Astrocyte (in vitro differentiated cells and primary cell): ENCODE measurements around the gene APBB1. TPM values are rescaled to one million over a fixed set of nuclear protein-coding genes. Genes with fewer than 3 reads are reported as not detected.
A peak's percentile ranks its signal among the peaks of the same experiment; 100 is the strongest.

Experiments used
- DNase-seq: peaks from one replicate; pipeline ENCODE4 v3.0.0-alpha.2; 2010; ENCODE audit warnings: low read depth
- FAIRE-seq: peaks from 2 replicates; lab custom pipeline; 2011; peaks lifted over from hg19 to GRCh38; lab: Jason Lieb, UNC
- H2AFZ ChIP-seq: 2 replicates; pipeline ENCODE4 v1.6.0; 2012; ENCODE audit warnings: low read depth, low read length, inconsistent platforms
- H3K27ac ChIP-seq: 2 replicates; pipeline ENCODE4 v1.5.1; 2011; ENCODE audit warnings: low read depth, low read length, inconsistent platforms
- H3K27me3 ChIP-seq: 2 replicates; pipeline ENCODE4 v1.6.0; 2011; ENCODE audit warnings: low read length, inconsistent platforms; ENCODE audit not compliant: insufficient read depth
- H3K36me3 ChIP-seq: 2 replicates; pipeline ENCODE4 v1.5.1; 2011; ENCODE audit warnings: low read length, inconsistent platforms; ENCODE audit not compliant: insufficient read depth
- H3K4me1 ChIP-seq: 2 replicates; pipeline ENCODE4 v1.5.1; 2011; ENCODE audit warnings: low read length, inconsistent platforms; ENCODE audit not compliant: insufficient read depth
- H3K4me2 ChIP-seq: 2 replicates; pipeline ENCODE4 v1.6.0; 2012; ENCODE audit warnings: low read length, inconsistent platforms
- H3K4me3 ChIP-seq: 2 replicates; pipeline ENCODE4 v1.5.1; 2011; ENCODE audit warnings: low read depth, mild to moderate bottlenecking, low read length, inconsistent platforms; ENCODE audit not compliant: insufficient read depth
- H3K79me2 ChIP-seq: 2 replicates; pipeline ENCODE4 v1.6.0; 2012; ENCODE audit warnings: mild to moderate bottlenecking, low read length, inconsistent platforms; ENCODE audit not compliant: insufficient read depth
- H3K9ac ChIP-seq: 2 replicates; pipeline ENCODE4 v1.6.0; 2012; ENCODE audit warnings: mild to moderate bottlenecking, low read length, inconsistent platforms
- H3K9me3 ChIP-seq: 2 replicates; pipeline ENCODE4 v1.5.1; 2012; ENCODE audit warnings: low read depth, mild to moderate bottlenecking, low read length, inconsistent platforms; ENCODE audit not compliant: insufficient read depth
- H4K20me1 ChIP-seq: 2 replicates; pipeline ENCODE4 v1.6.0; 2012; ENCODE audit warnings: low read length, inconsistent platforms; ENCODE audit not compliant: insufficient read depth
- H3K27ac Mint-ChIP-seq: one replicate; pipeline ENCODE4 v1.8.0; 2021; ENCODE audit warnings: mild to moderate bottlenecking, mixed read lengths; ENCODE audit not compliant: unreplicated experiment
- H3K27me3 Mint-ChIP-seq: one replicate; pipeline ENCODE4 v1.8.0; 2021; ENCODE audit warnings: low read depth, mixed read lengths; ENCODE audit not compliant: unreplicated experiment
- H3K36me3 Mint-ChIP-seq: one replicate; pipeline ENCODE4 v1.8.0; 2021; ENCODE audit warnings: low read depth, mixed read lengths; ENCODE audit not compliant: unreplicated experiment
- H3K4me1 Mint-ChIP-seq: one replicate; pipeline ENCODE4 v1.8.0; 2021; ENCODE audit warnings: low read depth, mixed read lengths; ENCODE audit not compliant: unreplicated experiment
- H3K4me3 Mint-ChIP-seq: one replicate; pipeline ENCODE4 v1.8.0; 2021; ENCODE audit warnings: mild to moderate bottlenecking, moderate library complexity, mixed read lengths; ENCODE audit not compliant: unreplicated experiment
- H3K9me3 Mint-ChIP-seq: one replicate; pipeline ENCODE4 v1.8.0; 2021; ENCODE audit warnings: mild to moderate bottlenecking, mixed read lengths; ENCODE audit not compliant: unreplicated experiment
- EZH2 ChIP-seq: IDR thresholded peaks from 2 replicates; pipeline ENCODE4 v1.6.1; 2012; ENCODE audit warnings: mild to moderate bottlenecking, low read length, inconsistent platforms; ENCODE audit not compliant: insufficient read depth
- total RNA-seq: library from RNA; stranded (reverse); gene quantifications from 2 replicates; pipeline ENCODE4 v1.2.1, GENCODE V29; 2021
- TF ChIP-seq, protein P1 (sequence below): IDR thresholded peaks from 2 replicates; pipeline ENCODE4 v1.5.1; 2011; ENCODE audit warnings: low read depth, mild to moderate bottlenecking, inconsistent platforms, low read length, moderate library complexity; ENCODE audit not compliant: insufficient read depth

Gene APBB1
- total RNA-seq, 1 donor from 2014 or later = 36.3 TPM

DNA sequence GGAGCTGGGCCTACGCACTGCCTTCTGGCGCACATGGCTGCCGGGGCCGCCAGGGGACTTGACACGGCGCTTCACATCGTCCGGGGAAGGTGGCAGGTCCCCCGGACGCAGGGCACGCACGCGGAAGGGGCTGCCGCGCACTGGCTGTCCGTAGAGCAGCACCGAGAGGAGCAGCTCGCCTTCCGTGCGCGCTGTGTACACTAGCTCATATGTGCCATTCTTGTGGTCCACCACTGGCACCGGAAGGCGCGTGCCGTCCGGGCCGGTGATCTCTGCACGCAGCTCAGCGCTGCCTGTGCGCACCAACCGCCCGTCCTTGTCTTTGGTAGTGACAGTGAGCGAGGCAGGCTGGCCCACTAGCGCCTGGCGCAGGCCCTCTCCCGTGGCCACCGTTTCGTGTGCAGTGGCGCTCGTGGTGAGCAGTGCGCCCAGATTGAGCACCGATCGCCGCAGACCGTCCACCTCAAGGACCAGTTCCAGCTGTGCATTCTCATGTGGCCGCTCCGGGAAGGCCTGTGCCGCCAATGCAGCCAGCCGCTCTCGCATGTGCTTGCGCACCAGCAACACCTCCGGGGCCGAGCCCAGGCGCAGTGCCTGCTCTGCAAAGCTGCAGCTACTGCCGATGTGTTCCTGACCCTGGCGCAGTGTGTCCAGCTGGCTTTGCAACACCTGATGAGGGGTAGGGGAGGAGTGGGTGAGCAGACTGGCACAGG, 37.6 kb upstream of the APBB1 start:
- Histone ChIP-seq H4K20me1 (peaks cover 8% of the 10 kb centered on the region), H3K4me1 (no peaks in the 10 kb centered on the region), H3K36me3 (peaks cover 13% of the 10 kb centered on the region), H3K79me2 (no peaks in the 10 kb centered on the region), H3K27ac (no peak overlapping the region), H3K9me3 (no peaks in the 10 kb centered on the region), H3K4me3 (no peak overlapping the region), H3K27me3 (no peaks in the 10 kb centered on the region), H3K9ac (no peak overlapping the region), H2AFZ (no peak overlapping the region), H3K4me2 (no peak overlapping the region)
- peaks cover 10% of the 10 kb centered on the region for H3K36me3 Mint-ChIP-seq
- no peaks in the 10 kb centered on the region for H3K4me1 Mint-ChIP-seq
- no peaks in the 10 kb centered on the region for H3K27me3 Mint-ChIP-seq
- no peak overlapping the region for H3K4me3 Mint-ChIP-seq
- no peak overlapping the region for H3K27ac Mint-ChIP-seq
- DNase-seq = no peak
- no peak for FAIRE-seq
- H3K9me3 Mint-ChIP-seq = no peaks in the 10 kb centered on the region
- TF ChIP-seq EZH2 = no peak
- TF ChIP-seq, protein P1, sequence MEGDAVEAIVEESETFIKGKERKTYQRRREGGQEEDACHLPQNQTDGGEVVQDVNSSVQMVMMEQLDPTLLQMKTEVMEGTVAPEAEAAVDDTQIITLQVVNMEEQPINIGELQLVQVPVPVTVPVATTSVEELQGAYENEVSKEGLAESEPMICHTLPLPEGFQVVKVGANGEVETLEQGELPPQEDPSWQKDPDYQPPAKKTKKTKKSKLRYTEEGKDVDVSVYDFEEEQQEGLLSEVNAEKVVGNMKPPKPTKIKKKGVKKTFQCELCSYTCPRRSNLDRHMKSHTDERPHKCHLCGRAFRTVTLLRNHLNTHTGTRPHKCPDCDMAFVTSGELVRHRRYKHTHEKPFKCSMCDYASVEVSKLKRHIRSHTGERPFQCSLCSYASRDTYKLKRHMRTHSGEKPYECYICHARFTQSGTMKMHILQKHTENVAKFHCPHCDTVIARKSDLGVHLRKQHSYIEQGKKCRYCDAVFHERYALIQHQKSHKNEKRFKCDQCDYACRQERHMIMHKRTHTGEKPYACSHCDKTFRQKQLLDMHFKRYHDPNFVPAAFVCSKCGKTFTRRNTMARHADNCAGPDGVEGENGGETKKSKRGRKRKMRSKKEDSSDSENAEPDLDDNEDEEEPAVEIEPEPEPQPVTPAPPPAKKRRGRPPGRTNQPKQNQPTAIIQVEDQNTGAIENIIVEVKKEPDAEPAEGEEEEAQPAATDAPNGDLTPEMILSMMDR = no peak

DNA sequence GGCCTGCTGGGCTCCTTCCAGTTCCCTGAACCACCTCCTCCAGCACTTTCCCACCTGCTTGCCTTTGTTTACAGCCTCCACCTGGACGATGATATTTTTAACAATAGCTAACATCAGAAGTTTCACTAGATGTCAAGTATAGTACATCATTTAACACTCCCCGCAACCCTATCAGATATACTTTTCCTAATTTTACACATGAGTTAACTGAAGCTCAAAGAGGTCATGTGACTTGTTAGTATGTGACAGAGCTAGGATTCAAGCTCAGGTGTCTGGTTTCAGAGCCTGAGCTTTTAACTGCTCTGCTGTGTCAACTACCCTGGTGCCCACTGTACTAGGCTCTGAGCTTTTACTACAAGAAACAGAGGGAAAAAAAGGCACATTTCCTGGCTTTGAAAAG, 36.2 kb upstream of the APBB1 start:
- Mint-ChIP-seq H3K27me3 (no peaks in the 10 kb centered on the region), H3K4me3 (no peak overlapping the region), H3K36me3 (peaks cover 10% of the 10 kb centered on the region), H3K4me1 (no peaks in the 10 kb centered on the region), H3K9me3 (no peaks in the 10 kb centered on the region), H3K27ac (no peak overlapping the region)
- FAIRE-seq = no peak
- no peaks in the 10 kb centered on the region for H3K9me3 ChIP-seq
- peaks cover 16% of the 10 kb centered on the region for H3K36me3 ChIP-seq
- no peak overlapping the region for H2AFZ ChIP-seq
- TF ChIP-seq EZH2 = no peak
- TF ChIP-seq, protein P1 = no peak
- no peak overlapping the region for H3K27ac ChIP-seq
- H3K4me2 ChIP-seq = no peak overlapping the region
- no peak overlapping the region for H3K9ac ChIP-seq
- H4K20me1 ChIP-seq = peaks cover 8% of the 10 kb centered on the region
- DNase-seq = no peak
- no peak overlapping the region for H3K4me3 ChIP-seq
- no peaks in the 10 kb centered on the region for H3K4me1 ChIP-seq
- H3K27me3 ChIP-seq = no peaks in the 10 kb centered on the region
- H3K79me2 ChIP-seq = no peaks in the 10 kb centered on the region

DNA sequence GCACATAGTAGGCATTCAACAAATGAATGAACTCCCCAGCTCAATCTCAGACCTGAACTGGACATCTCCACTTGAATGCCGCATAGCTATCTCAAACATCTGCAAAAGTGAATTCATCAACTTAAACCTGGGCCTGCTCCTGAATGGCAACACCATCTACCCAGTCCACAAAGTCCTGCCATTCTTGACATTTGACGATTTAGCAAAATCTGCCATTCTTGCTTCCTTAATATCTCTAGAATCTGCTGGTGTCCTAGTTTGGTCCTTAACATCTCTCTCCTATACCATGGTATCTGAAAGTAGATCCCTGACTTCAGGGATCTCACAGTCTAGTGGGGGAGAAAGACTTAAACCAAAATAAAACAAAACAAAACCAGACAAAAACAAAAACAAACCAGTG, 34.3 kb upstream of the APBB1 start:
- Mint-ChIP-seq H3K4me1 (no peaks in the 10 kb centered on the region), H3K9me3 (no peaks in the 10 kb centered on the region), H3K36me3 (peaks cover 10% of the 10 kb centered on the region), H3K27ac (no peak overlapping the region), H3K4me3 (no peak overlapping the region), H3K27me3 (no peaks in the 10 kb centered on the region)
- no peaks in the 10 kb centered on the region for H3K4me1 ChIP-seq
- TF ChIP-seq, protein P1 = no peak
- TF ChIP-seq EZH2 = no peak
- no peak overlapping the region for H2AFZ ChIP-seq
- H3K27me3 ChIP-seq = no peaks in the 10 kb centered on the region
- H3K9ac ChIP-seq = no peak overlapping the region
- no peak overlapping the region for H3K27ac ChIP-seq
- H4K20me1 ChIP-seq = no peaks in the 10 kb centered on the region
- H3K79me2 ChIP-seq = no peaks in the 10 kb centered on the region
- FAIRE-seq (peak; percentile 47), DNase-seq (no peak)
- H3K4me2 ChIP-seq = no peak overlapping the region
- peaks cover 11% of the 10 kb centered on the region for H3K36me3 ChIP-seq
- H3K9me3 ChIP-seq = no peaks in the 10 kb centered on the region
- H3K4me3 ChIP-seq = no peak overlapping the region
